IPS-18a (cell line): ENCODE results near the gene NLRP5.
"Not testable (repeated sequence)": the region's sequence is repeated elsewhere in the genome, so short reads cannot be mapped to it uniquely, and the experiment has no call there.

Experiments
- H3K27ac ChIP-seq: one replicate; pipeline ENCODE4 v1.5.1; 2013; ENCODE audit warnings: low read length
- H3K27me3 ChIP-seq: one replicate; pipeline ENCODE4 v1.6.1; 2013; ENCODE audit warnings: mild to moderate bottlenecking, low read length; ENCODE audit not compliant: control insufficient read depth, insufficient read depth
- H3K36me3 ChIP-seq: one replicate; pipeline ENCODE4 v1.6.1; 2013; ENCODE audit warnings: low read depth, low read length; ENCODE audit not compliant: control insufficient read depth
- H3K4me1 ChIP-seq: one replicate; pipeline ENCODE4 v1.6.1; 2013; ENCODE audit warnings: low read depth, low read length; ENCODE audit not compliant: control insufficient read depth
- H3K4me3 ChIP-seq: one replicate; pipeline ENCODE4 v1.5.1; 2013; ENCODE audit warnings: low read length
- H3K9ac ChIP-seq: one replicate; pipeline ENCODE4 v1.6.1; 2013; ENCODE audit warnings: mild to moderate bottlenecking, low read length, moderate library complexity
- H3K9me3 ChIP-seq: one replicate; pipeline ENCODE4 v1.6.1; 2013; ENCODE audit warnings: low read depth, low read length; ENCODE audit not compliant: control insufficient read depth

The NLRP5 gene

GRCh38 chr19:55990831-55991230 lies 4.3 kb downstream of the NLRP5 start:
- Histone ChIP-seq H3K27ac (no peak overlapping the region), H3K36me3 (no peaks in the 10 kb centered on the region), H3K9ac (no peak overlapping the region), H3K4me3 (no peak overlapping the region), H3K27me3 (no peaks in the 10 kb centered on the region), H3K4me1 (no peaks in the 10 kb centered on the region), H3K9me3 (peaks cover 68% of the 10 kb centered on the region)

GRCh38 chr19:55993492-55993891 lies 6.9 kb downstream of the NLRP5 start:
- no peaks in the 10 kb centered on the region for H3K36me3 ChIP-seq
- H3K9ac ChIP-seq, result no peak overlapping the region
- no peak overlapping the region for H3K27ac ChIP-seq
- H3K9me3 ChIP-seq, result peaks cover 68% of the 10 kb centered on the region
- no peaks in the 10 kb centered on the region for H3K27me3 ChIP-seq
- H3K4me1 ChIP-seq, result no peaks in the 10 kb centered on the region
- no peak overlapping the region for H3K4me3 ChIP-seq

GRCh38 chr19:56014765-56015164 lies 28.2 kb downstream of the NLRP5 start:
- Histone ChIP-seq H3K36me3 (no peaks in the 10 kb centered on the region), H3K9me3 (peaks cover 56% of the 10 kb centered on the region), H3K4me3 (no peak overlapping the region), H3K27me3 (no peaks in the 10 kb centered on the region), H3K4me1 (no peaks in the 10 kb centered on the region), H3K9ac (no peak overlapping the region), H3K27ac (no peak overlapping the region)

- no peaks in the 10 kb centered on the region for H3K36me3 ChIP-seq
- no peak overlapping the region for H3K27ac ChIP-seq
- H3K9me3 ChIP-seq, result peaks cover 54% of the 10 kb centered on the region
- H3K4me3 ChIP-seq, result no peak overlapping the region
- no peak overlapping the region for H3K9ac ChIP-seq
- no peaks in the 10 kb centered on the region for H3K27me3 ChIP-seq
- H3K4me1 ChIP-seq, result no peaks in the 10 kb centered on the region
Measured at GRCh38 chr19:56015756-56016155, 29.2 kb downstream of the NLRP5 start.

GRCh38 chr19:56019325-56019724 lies 32.8 kb downstream of the NLRP5 start:
- not testable (repeated sequence) for H3K36me3 ChIP-seq, H3K4me3 ChIP-seq, H3K27ac ChIP-seq, H3K27me3 ChIP-seq, H3K4me1 ChIP-seq, H3K9ac ChIP-seq
- H3K9me3 ChIP-seq, result peaks cover 49% of the 10 kb centered on the region

- not testable (repeated sequence) for H3K36me3 ChIP-seq, H3K27me3 ChIP-seq, H3K9ac ChIP-seq, H3K27ac ChIP-seq, H3K4me1 ChIP-seq, H3K4me3 ChIP-seq
- peaks cover 43% of the 10 kb centered on the region for H3K9me3 ChIP-seq
Measured at GRCh38 chr19:56020355-56020975, 33.9 kb downstream of the NLRP5 start.

- Histone ChIP-seq H3K27me3 (no peaks in the 10 kb centered on the region), H3K9me3 (peaks cover 43% of the 10 kb centered on the region), H3K36me3 (no peaks in the 10 kb centered on the region), H3K9ac (no peak overlapping the region), H3K4me1 (no peaks in the 10 kb centered on the region), H3K27ac (no peak overlapping the region), H3K4me3 (no peak overlapping the region)
Measured at GRCh38 chr19:56026769-56027168, 40.2 kb downstream of the NLRP5 start.

- Histone ChIP-seq H3K4me3 (no peak overlapping the region), H3K27ac (no peak overlapping the region), H3K27me3 (no peaks in the 10 kb centered on the region), H3K4me1 (no peaks in the 10 kb centered on the region), H3K9ac (no peak overlapping the region), H3K9me3 (peaks cover 31% of the 10 kb centered on the region), H3K36me3 (no peaks in the 10 kb centered on the region)
Measured at GRCh38 chr19:56053596-56053995, 67.0 kb downstream of the NLRP5 start.

- Histone ChIP-seq H3K27me3 (peaks cover 4% of the 10 kb centered on the region), H3K36me3 (no peaks in the 10 kb centered on the region), H3K9ac (no peak overlapping the region), H3K27ac (no peak overlapping the region), H3K4me3 (no peak overlapping the region), H3K4me1 (no peaks in the 10 kb centered on the region), H3K9me3 (peaks cover 9% of the 10 kb centered on the region)
Measured at GRCh38 chr19:56066152-56067023, 79.8 kb downstream of the NLRP5 start.

- H3K4me3 ChIP-seq, result no peak overlapping the region
- no peaks in the 10 kb centered on the region for H3K36me3 ChIP-seq
- no peaks in the 10 kb centered on the region for H3K4me1 ChIP-seq
- H3K9ac ChIP-seq, result no peak overlapping the region
- H3K9me3 ChIP-seq, result no peaks in the 10 kb centered on the region
- H3K27ac ChIP-seq, result no peak overlapping the region
- peaks cover 4% of the 10 kb centered on the region for H3K27me3 ChIP-seq
Measured at GRCh38 chr19:56069642-56070041, 83.1 kb downstream of the NLRP5 start.

- Histone ChIP-seq H3K27ac (no peak overlapping the region), H3K27me3 (peaks cover 4% of the 10 kb centered on the region), H3K36me3 (no peaks in the 10 kb centered on the region), H3K9me3 (no peaks in the 10 kb centered on the region), H3K4me3 (no peak overlapping the region), H3K4me1 (no peaks in the 10 kb centered on the region), H3K9ac (no peak overlapping the region)
Measured at GRCh38 chr19:56071151-56071550, 84.6 kb downstream of the NLRP5 start.

- Histone ChIP-seq H3K9me3 (no peaks in the 10 kb centered on the region), H3K9ac (no peak overlapping the region), H3K4me3 (no peak overlapping the region), H3K4me1 (peaks cover 7% of the 10 kb centered on the region), H3K36me3 (no peaks in the 10 kb centered on the region), H3K27me3 (peaks cover 3% of the 10 kb centered on the region), H3K27ac (no peak overlapping the region)
Measured at GRCh38 chr19:56076498-56076897, 89.9 kb downstream of the NLRP5 start.
